KBM-7 (cell line): ENCODE data around the gene FBF1.
"Not testable (repeated sequence)": the region's sequence is repeated elsewhere in the genome, so short reads cannot be mapped to it uniquely, and the experiment has no call there.

Experiments
- DNase-seq: peaks from one replicate; pipeline ENCODE4 v3.0.0-alpha.2; 2015
- in situ Hi-C: fragments of 300-500 bp; cut with MboI; formaldehyde crosslinking; loops from 2 replicates; pipeline ENCODE4 v1.14.3; 2020; ENCODE audit warnings: low sequenced_read_pairs, low pct_unique_long_range_greater_than_20kb, mixed read lengths

Gene FBF1

DNA sequence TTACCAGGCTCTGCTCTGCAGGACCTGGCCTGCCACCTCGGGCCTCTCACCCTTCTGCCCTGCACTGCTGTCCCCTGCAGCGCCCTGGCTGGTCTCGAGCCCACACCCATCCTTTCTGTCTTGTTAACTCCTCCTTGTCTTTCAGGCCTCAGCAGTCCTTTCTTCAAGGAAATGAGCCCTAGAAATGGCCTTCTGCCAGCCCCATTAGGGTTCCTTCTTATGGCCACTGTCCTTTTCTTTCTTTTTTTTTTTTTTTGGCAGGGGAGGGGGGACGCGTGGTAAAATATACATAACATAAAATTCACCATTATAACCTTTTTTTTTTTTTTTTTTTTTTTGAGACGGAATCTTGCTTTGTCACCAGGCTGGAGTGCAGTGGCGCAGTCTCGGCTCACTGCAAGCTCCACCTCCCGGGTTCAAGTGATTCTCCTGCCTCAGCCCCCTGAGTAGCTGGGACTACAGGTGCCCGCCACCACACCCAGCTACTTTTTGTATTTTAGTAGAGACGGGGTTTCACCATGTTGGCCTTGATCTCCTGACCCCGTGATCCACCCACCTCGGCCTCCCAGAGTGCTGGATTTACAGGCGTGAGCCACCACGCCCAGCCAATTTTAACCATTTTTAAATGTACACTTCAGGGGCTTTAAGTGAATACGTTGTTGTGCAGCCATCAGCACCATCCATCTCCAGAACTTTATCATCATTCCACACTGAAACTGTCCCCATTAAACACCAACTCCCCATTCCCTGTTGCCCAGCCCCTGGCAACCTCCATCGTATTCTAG lies 75.2 kb downstream of the FBF1 start:
- DNase-seq, in situ Hi-C loops: not testable (repeated sequence)

DNA sequence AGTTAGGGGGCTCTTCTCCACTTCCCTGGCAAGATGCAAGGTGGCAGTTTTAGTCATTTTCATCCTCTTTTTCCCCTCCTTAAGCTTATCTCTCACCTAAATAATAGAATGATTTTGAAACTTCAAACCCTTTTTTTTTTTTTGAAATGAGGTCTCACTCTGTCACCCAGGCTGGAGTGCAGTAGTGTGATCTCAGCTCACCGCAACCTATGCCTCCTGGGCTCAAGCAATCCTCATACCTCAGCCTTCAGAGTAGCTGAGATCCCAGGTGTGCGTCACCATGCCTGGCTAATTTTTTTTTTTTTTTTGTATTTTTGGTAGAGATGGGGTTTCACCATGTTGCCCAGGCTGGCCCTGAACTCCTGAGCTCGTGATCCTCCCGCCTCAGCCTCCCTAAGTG lies 76.0 kb downstream of the FBF1 start:
- DNase-seq, in situ Hi-C loops: not testable (repeated sequence)

DNA sequence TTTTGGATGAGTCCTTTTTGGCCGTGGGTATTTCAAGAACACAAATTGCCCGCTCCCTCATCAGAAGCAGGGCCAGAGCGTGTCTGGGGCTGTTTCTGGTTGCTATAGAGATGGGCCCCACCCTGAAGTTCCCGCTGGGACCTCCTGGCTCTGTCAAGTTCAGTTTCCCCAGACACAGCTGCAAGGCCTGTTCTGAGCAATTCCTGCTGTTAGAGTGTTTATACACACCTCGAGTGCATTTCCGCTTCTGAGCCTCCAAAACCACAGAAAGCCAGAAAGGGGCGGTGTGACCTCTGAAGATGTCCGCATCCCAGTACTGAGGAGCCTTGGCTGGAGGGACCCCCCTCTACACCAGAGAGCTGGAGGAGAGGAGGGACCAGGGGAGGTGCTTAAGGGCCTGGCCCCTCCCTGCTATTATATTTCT lies 76.4 kb downstream of the FBF1 start:
- peak; percentile 90 for DNase-seq

DNA sequence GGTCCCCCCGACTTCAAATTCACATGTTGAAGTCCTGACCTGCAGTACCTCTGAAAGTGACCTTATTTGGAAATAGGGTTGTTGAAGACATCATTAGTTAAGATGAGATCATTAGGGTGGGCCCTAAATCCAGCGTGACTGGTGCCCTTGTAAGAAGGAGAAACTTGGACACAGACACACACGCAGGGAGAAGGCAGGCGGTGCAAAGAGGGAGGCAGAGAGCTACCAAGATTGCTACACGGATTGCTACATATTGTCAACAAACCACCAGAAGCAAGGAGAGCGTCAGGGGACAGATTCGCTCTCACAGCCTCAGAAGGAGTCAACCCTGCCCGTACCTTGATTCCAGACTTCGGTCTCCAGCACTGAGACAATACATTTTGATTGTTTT lies 78.9 kb downstream of the FBF1 start:
- in situ Hi-C loops = no loop called here
- no peak for DNase-seq

More for the DNA sequence above, 76.4 kb downstream of the FBF1 start:
- in situ Hi-C loops = no loop called here
